Hepatocyte (in vitro differentiated cells): ENCODE results near the gene MTA2.

Source experiments
- CTCF ChIP-seq: fragments of 200-600 bp; sonication (generic); IDR thresholded peaks from 2 replicates; pipeline ENCODE4 v1.5.1; 2016; ENCODE audit warnings: antibody characterized with exemption, mild to moderate bottlenecking; ENCODE audit not compliant: poor library complexity
- EZH2 ChIP-seq: fragments of 200-600 bp; sonication (generic); IDR thresholded peaks from 2 replicates; pipeline ENCODE4 v1.6.1; 2016; ENCODE audit warnings: antibody characterized with exemption, mild to moderate bottlenecking, borderline replicate concordance

DNA sequence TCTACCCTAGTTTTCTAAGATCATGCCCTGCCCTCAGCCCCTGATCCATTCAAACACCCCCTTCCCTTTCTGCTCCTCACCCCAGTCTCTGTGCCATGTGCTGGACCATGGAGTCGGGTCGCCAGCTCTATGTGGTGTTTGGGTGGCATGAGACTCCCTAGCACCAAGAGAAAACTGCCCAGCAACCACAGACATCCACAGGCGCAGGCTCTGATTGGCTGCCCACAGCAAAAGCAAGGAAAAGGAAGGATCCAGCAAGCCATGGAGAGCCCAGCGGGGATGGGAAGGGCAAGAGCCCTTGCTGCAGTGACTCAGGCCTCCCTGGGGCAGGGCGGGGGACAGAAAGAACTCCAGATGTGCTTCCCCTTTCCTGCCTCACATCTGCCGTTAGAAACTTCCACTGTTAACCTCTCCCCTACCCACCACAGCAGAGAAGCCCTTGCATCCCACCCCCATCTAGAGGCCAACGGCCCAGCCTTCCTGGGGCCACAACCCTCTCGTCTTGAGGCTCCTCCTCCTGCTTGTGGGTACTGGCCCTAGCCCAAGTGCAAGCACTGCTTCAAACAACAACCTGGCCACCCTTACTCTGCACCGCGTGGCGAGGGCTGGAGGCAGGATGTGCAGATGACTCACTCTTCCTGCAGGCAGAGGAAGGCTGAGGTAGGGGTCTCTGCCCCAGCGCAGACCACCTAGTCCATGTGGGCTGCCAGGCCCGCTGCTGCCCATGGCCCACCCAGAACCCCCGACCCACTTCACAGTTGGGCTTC lies 45.4 kb downstream of the MTA2 start:
- TF ChIP-seq EZH2 (no peak), CTCF (no peak)
